Endothelial cell of umbilical vein (primary cell): ENCODE results near the gene CDC20. TPM values are rescaled to one million over a fixed set of nuclear protein-coding genes. Genes with fewer than 3 reads are reported as not detected.
A peak's percentile ranks its signal among the peaks of the same experiment; 100 is the strongest.

Source experiments
- BruUV-seq: library from RNA; stranded (reverse); fragments of 400-500 nt; replicated peaks from 2 replicates; lab custom pipeline; 2021; lab: Mats Ljungman, UMichigan
- CTCF ChIA-PET: fragments of 300-600, 350-600 bp; sonication (Branson Sonifier 250); formaldehyde crosslinking; loops from one replicate; lab custom pipeline; 2021; ENCODE audit warnings: antibody characterized with exemption, inconsistent platforms; lab: Charles Lee
- POLR2A ChIA-PET: fragments of 300-600, 350-600 bp; sonication (Branson Sonifier 250); formaldehyde crosslinking; loops from one replicate; lab custom pipeline; 2021; ENCODE audit warnings: antibody characterized with exemption, inconsistent platforms; lab: Charles Lee
- DNase-seq: peaks from one replicate; pipeline ENCODE4 v3.0.0-alpha.2; 2011; ENCODE audit warnings: low read depth, low spot score
- FAIRE-seq: peaks from 2 replicates; lab custom pipeline; 2011; peaks lifted over from hg19 to GRCh38; lab: Jason Lieb, UNC
- H2AFZ ChIP-seq: 2 replicates; pipeline ENCODE4 v1.6.0; 2012; ENCODE audit warnings: low read depth, low read length, control low read depth, inconsistent platforms
- H3K27ac ChIP-seq: 2 replicates; pipeline ENCODE4 v1.5.1; 2011; ENCODE audit warnings: low read depth, mild to moderate bottlenecking, control low read depth, low read length, moderate library complexity; ENCODE audit not compliant: insufficient read depth
- H3K27me3 ChIP-seq, 2 experiments: 2 replicates each; pipeline versions ENCODE4 v1.6.0 to v1.6.1; 2011; ENCODE audit warnings: low read length in 2 of 2, mixed read lengths in 1 of 2; ENCODE audit not compliant: control insufficient read depth in 2 of 2, insufficient read depth in 2 of 2
- H3K36me3 ChIP-seq, 2 experiments: 2 replicates in 1 of 2; 3 replicates in 1 of 2; pipeline ENCODE4 v1.5.1; 2011; ENCODE audit warnings: low read length in 2 of 2, mild to moderate bottlenecking in 1 of 2, moderate library complexity in 1 of 2; ENCODE audit not compliant: control insufficient read depth in 2 of 2, insufficient read depth in 2 of 2; ENCODE audit errors: extremely low read depth in 1 of 2
- H3K4me1 ChIP-seq: 3 replicates; pipeline ENCODE4 v1.5.1; 2011; ENCODE audit warnings: mild to moderate bottlenecking, low read length; ENCODE audit not compliant: control insufficient read depth, insufficient read depth; ENCODE audit errors: extremely low read depth
- H3K4me2 ChIP-seq: 2 replicates; pipeline ENCODE4 v1.6.1; 2011; ENCODE audit warnings: low read length, control low read depth, mixed read lengths; ENCODE audit not compliant: insufficient read depth
- H3K4me3 ChIP-seq, 3 experiments: fragments of 200-600 bp in 1 of 3; sonication (generic), shearing (Covaris generic) in 1 of 3; replicated peaks in 1 of 3; 2 replicates each; pipeline ENCODE4 v1.5.1; 2011 to 2016; ENCODE audit warnings: control low read depth in 3 of 3, low read length in 3 of 3, mild to moderate bottlenecking in 2 of 3, inconsistent platforms in 1 of 3, low read depth in 1 of 3, moderate library complexity in 1 of 3; ENCODE audit not compliant: insufficient read depth in 1 of 3
- H3K79me2 ChIP-seq: 2 replicates; pipeline ENCODE4 v1.6.0; 2012; ENCODE audit warnings: low read length, inconsistent platforms; ENCODE audit not compliant: control insufficient read depth, insufficient read depth
- H3K9ac ChIP-seq: replicated peaks from 2 replicates; pipeline ENCODE3; 2011; ENCODE audit warnings: low read length, control low read depth; ENCODE audit not compliant: insufficient read depth; ENCODE audit errors: extremely low read depth
- H3K9me1 ChIP-seq: replicated peaks from 3 replicates; pipeline ENCODE4 v1.6.0; 2011; ENCODE audit warnings: mild to moderate bottlenecking, low read length; ENCODE audit not compliant: control insufficient read depth, insufficient read depth; ENCODE audit errors: extremely low read depth
- H3K9me3 ChIP-seq: replicated peaks from 2 replicates; pipeline ENCODE4 v1.5.1; 2012; ENCODE audit warnings: low read length, inconsistent platforms; ENCODE audit not compliant: control insufficient read depth, insufficient read depth
- H4K20me1 ChIP-seq: replicated peaks from 2 replicates; pipeline ENCODE3; 2011; ENCODE audit warnings: mild to moderate bottlenecking, low read length; ENCODE audit not compliant: control insufficient read depth, insufficient read depth; ENCODE audit errors: extremely low read depth
- CTCF ChIP-seq, 2 donors: IDR thresholded peaks; 1 replicate in 1 of 2; 2 replicates in 1 of 2; pipeline ENCODE4 v1.5.1; 2011; ENCODE audit warnings: low read length in 2 of 2, mild to moderate bottlenecking in 2 of 2, moderate library complexity in 2 of 2, control low read depth in 1 of 2, inconsistent platforms in 1 of 2, low read depth in 1 of 2; ENCODE audit not compliant: insufficient read depth in 1 of 2; ENCODE audit errors: extremely low read depth in 1 of 2
- EZH2 ChIP-seq: IDR thresholded peaks from 2 replicates; pipeline ENCODE4 v1.6.1; 2012; ENCODE audit warnings: borderline replicate concordance, low read depth, mild to moderate bottlenecking, moderate library complexity, low read length, inconsistent platforms; ENCODE audit not compliant: severe bottlenecking
- FOS ChIP-seq: IDR thresholded peaks from 2 replicates; pipeline ENCODE4 v1.6.1; 2011; ENCODE audit warnings: mild to moderate bottlenecking, low read length, moderate library complexity, borderline replicate concordance; ENCODE audit not compliant: insufficient read depth
- GATA2 ChIP-seq: IDR thresholded peaks from 2 replicates; pipeline ENCODE4 v1.7.0; 2011; ENCODE audit warnings: low read depth, mild to moderate bottlenecking, moderate library complexity, mixed read lengths, low read length; ENCODE audit not compliant: insufficient read length, insufficient read depth
- JUN ChIP-seq: IDR thresholded peaks from 2 replicates; pipeline ENCODE4 v1.6.1; 2011; ENCODE audit warnings: borderline replicate concordance, low read depth; ENCODE audit not compliant: insufficient read length, insufficient read depth
- MAX ChIP-seq: IDR thresholded peaks from 2 replicates; pipeline ENCODE4 v1.6.1; 2011; ENCODE audit not compliant: insufficient read depth, insufficient read length
- MYC ChIP-seq: IDR thresholded peaks from one replicate; pipeline ENCODE4 v1.6.1; 2011; ENCODE audit warnings: mild to moderate bottlenecking, low read depth, low read length
- POLR2A ChIP-seq: IDR thresholded peaks from 2 replicates; pipeline ENCODE4 v1.6.1; 2012; ENCODE audit warnings: low read depth, mild to moderate bottlenecking, control low read depth, low read length
- POLR2AphosphoS5 ChIP-seq: IDR thresholded peaks from 2 replicates; pipeline ENCODE4 v1.6.1; 2012; ENCODE audit warnings: low read depth, mild to moderate bottlenecking, control low read depth, low read length, moderate library complexity; ENCODE audit not compliant: insufficient read depth
- dilution Hi-C: fragments of 300-500 bp; cut with MboI; formaldehyde crosslinking; loops from one replicate; pipeline ENCODE4 v1.15.0; 2019; ENCODE audit warnings: low sequenced_read_pairs; ENCODE audit not compliant: extremely low pct_ligation_motif_present
- intact Hi-C: fragments of 100-400 bp; cut with micrococcal nuclease; formaldehyde crosslinking; loops from one replicate; pipeline ENCODE4 v1.10.0; 2022
- polyA plus RNA-seq, 4 experiments: library from polyadenylated mRNA; depleted of rRNA in 3 of 4; stranded (reverse) in 3 of 4; unstranded in 1 of 4; fragments of >200 nt; gene quantifications; 2 replicates each; pipeline versions ENCODE4 v1.2.1 to v1.2.3, GENCODE V29; 2011 to 2012; ENCODE audit warnings: missing spikeins in 1 of 4
- total RNA-seq: library from RNA; stranded (reverse); gene quantifications from 2 replicates; pipeline ENCODE4 v1.2.3, GENCODE V29; 2021

Gene CDC20
- total and polyA plus RNA-seq, 2 donors (not counting 3 experiments of a cell fraction or from before 2014, with no cell fraction given) = 129 to 170 TPM

GRCh38 chr1:43349594-43350306 is 9.0 kb upstream of the CDC20 start:
- intact Hi-C loops = loop anchor here (1.0 kb wide), 1 partner anchor 9 kb away; the partner anchor contains the start of gene CDC20
- CTCF ChIA-PET = interaction anchor here (1.4 to 2.0 kb wide), 3 partner anchors 9 to 123 kb away, joined by 5 to 9 read pairs (median 8); no protein-coding TSS in a partner anchor

GRCh38 chr1:43350976-43351375 is 7.8 kb upstream of the CDC20 start:
- Histone ChIP-seq H3K9me3 (no peaks in the 10 kb centered on the region), H4K20me1 (no peaks in the 10 kb centered on the region), H3K4me2 (no peak overlapping the region), H3K36me3 (no peaks in the 10 kb centered on the region), H3K27ac (no peak overlapping the region), H3K79me2 (no peaks in the 10 kb centered on the region), H3K9me1 (no peaks in the 10 kb centered on the region), H3K9ac (no peak overlapping the region), H2AFZ (no peak overlapping the region), H3K27me3 (no peaks in the 10 kb centered on the region), H3K4me3 (no peak overlapping the region), H3K4me1 (peaks cover 3% of the 10 kb centered on the region)
- intact Hi-C loops = no loop called here
- FAIRE-seq (no peak), DNase-seq (no peak)
- ChIA-PET CTCF (no interaction called here), POLR2A (no interaction called here)
- BruUV-seq = no TSS peak
- dilution Hi-C loops = no loop called here
- no peak for TF ChIP-seq FOS
- TF ChIP-seq GATA2 = no peak
- no peak for TF ChIP-seq CTCF (IDR thresholded peaks at IDR 0.05; ENCODE audit: extremely low read depth in 1 of 2, insufficient read depth in 1 of 2, low read depth in 1 of 2, low read length in 2 of 2)
- no peak for TF ChIP-seq POLR2A
- no peak for TF ChIP-seq POLR2AphosphoS5
- TF ChIP-seq MAX = no peak
- no peak for TF ChIP-seq JUN
- no peak for TF ChIP-seq MYC
- TF ChIP-seq EZH2 = no peak

More at GRCh38 chr1:43349594-43350306, 9.0 kb upstream of the CDC20 start:
- H3K27ac ChIP-seq = no peak overlapping the region
- H3K27me3 ChIP-seq = no peaks in the 10 kb centered on the region
- peak overlapping the region; percentile 95 for H2AFZ ChIP-seq
- no peaks in the 10 kb centered on the region for H3K9me3 ChIP-seq
- dilution Hi-C loops = no loop called here
- H4K20me1 ChIP-seq = no peaks in the 10 kb centered on the region
- DNase-seq (no peak), FAIRE-seq (no peak)
- H3K9me1 ChIP-seq = no peaks in the 10 kb centered on the region
- no TSS peak for BruUV-seq
- peak overlapping the region; percentile 72 for H3K4me2 ChIP-seq
- H3K36me3 ChIP-seq = no peaks in the 10 kb centered on the region
- H3K79me2 ChIP-seq = no peaks in the 10 kb centered on the region
- peak overlapping the region in 1 of 3 experiments; percentile 33 for H3K4me3 ChIP-seq
- no peak for TF ChIP-seq POLR2AphosphoS5
- TF ChIP-seq MYC = no peak
- TF ChIP-seq FOS = peak; percentile 41
- no peak for TF ChIP-seq JUN
- TF ChIP-seq GATA2 = no peak
- H3K4me1 ChIP-seq = peaks cover 3% of the 10 kb centered on the region
- POLR2A ChIA-PET = no interaction called here
- H3K9ac ChIP-seq = peak overlapping the region; percentile 67
